K562 (cell line): ENCODE results near the gene NUP205. TPM values are rescaled to one million over a fixed set of nuclear protein-coding genes. Genes with fewer than 3 reads are reported as not detected.

Experiments used
- ADNP ChIP-seq: fragments of 200-800 bp; sonication (Bioruptor generic); IDR thresholded peaks from 2 replicates; pipeline ENCODE4 v1.6.1; 2016; ENCODE audit warnings: missing genetic modification characterization, missing compliant biosample characterization
- ARID2 ChIP-seq: fragments of 450-650 bp; IDR thresholded peaks from 2 replicates; pipeline ENCODE4 v1.6.1; 2017; ENCODE audit warnings: antibody characterized with exemption, mild to moderate bottlenecking
- ATF1 ChIP-seq, 2 experiments: fragments of 450-650 bp in 1 of 2; IDR thresholded peaks; 2 replicates each; pipeline ENCODE4 v1.6.1; 2016; ENCODE audit warnings: missing compliant biosample characterization in 1 of 2, missing genetic modification characterization in 1 of 2
- BDP1 ChIP-seq: IDR thresholded peaks from 3 replicates; pipeline ENCODE4 v1.6.1; 2011; ENCODE audit not compliant: insufficient read length, insufficient read depth
- DEAF1 ChIP-seq: fragments of 450-650 bp; formaldehyde crosslinking; IDR thresholded peaks from 2 replicates; pipeline ENCODE4 v1.4.0; 2020; ENCODE audit warnings: mild to moderate bottlenecking, moderate library complexity
- HMGN3 ChIP-seq: IDR thresholded peaks from 2 replicates; pipeline ENCODE4 v1.6.1; 2011; ENCODE audit warnings: borderline replicate concordance, low read depth, mild to moderate bottlenecking, mixed read lengths, low read length; ENCODE audit not compliant: insufficient read length; ENCODE audit errors: extremely low read depth
- ID3 ChIP-seq, 2 experiments: fragments of 250-450 bp in 1 of 2; fragments of 450-650 bp in 1 of 2; sonication (Bioruptor Pico) in 1 of 2; IDR thresholded peaks; 2 replicates each; pipeline versions ENCODE4 v1.6.1 to v1.8.0; 2016 to 2021; ENCODE audit warnings: mild to moderate bottlenecking in 2 of 2, moderate library complexity in 2 of 2, missing compliant biosample characterization in 1 of 2, missing genetic modification characterization in 1 of 2
- NFXL1 ChIP-seq: fragments of 450-650 bp; formaldehyde crosslinking; IDR thresholded peaks from 2 replicates; pipeline ENCODE4 v1.4.0; 2021; ENCODE audit warnings: mild to moderate bottlenecking
- NR4A1 ChIP-seq, 2 experiments: fragments of 250-450 bp in 1 of 2; fragments of 450-650 bp in 1 of 2; sonication (Bioruptor Pico) in 1 of 2; IDR thresholded peaks; 2 replicates each; pipeline versions ENCODE4 v1.4.0 to v1.6.1; 2016 to 2020; ENCODE audit warnings: mild to moderate bottlenecking in 2 of 2, missing compliant biosample characterization in 1 of 2, missing genetic modification characterization in 1 of 2, moderate library complexity in 1 of 2
- RERE ChIP-seq: sonication (generic); formaldehyde crosslinking; IDR thresholded peaks from 2 replicates; pipeline ENCODE4 v1.8.0; 2023; ENCODE audit warnings: missing genetic modification reagents, mild to moderate bottlenecking, borderline replicate concordance
- THRB ChIP-seq: fragments of 450-650 bp; formaldehyde crosslinking; conservative IDR thresholded peaks from 2 replicates; pipeline ENCODE4 v1.4.0; 2022; ENCODE audit warnings: mild to moderate bottlenecking, missing genetic modification characterization
- ZBTB26 ChIP-seq: fragments of 450-650 bp; formaldehyde crosslinking; IDR thresholded peaks from 2 replicates; pipeline ENCODE4 v1.4.0; 2022; ENCODE audit warnings: missing genetic modification characterization
- ZHX1 ChIP-seq: fragments of 150-350 bp; conservative IDR thresholded peaks from 2 replicates; pipeline ENCODE4 v1.6.1; 2014; ENCODE audit warnings: low read length
- polyA plus RNA-seq, 8 experiments: library from polyadenylated mRNA; depleted of rRNA in 4 of 8; stranded (reverse) in 5 of 8; unstranded in 3 of 8; fragments of >200 nt; fragmentation: Nextera tagmentation in 2 of 8; fragmentation: Illumina TruSeq in 1 of 8; extraction: Ambion mirVana in 2 of 8; extraction: Trizol in 1 of 8; gene quantifications; 2 replicates each; pipeline versions ENCODE4 v1.2.1 to v1.2.3, GENCODE V29; 2011 to 2014; ENCODE audit warnings: inconsistent platforms in 1 of 8, missing spikeins in 1 of 8
- total RNA-seq, 7 experiments: library from RNA; depleted of rRNA in 6 of 7; stranded (reverse); fragments of >200 nt in 6 of 7; fragmentation: Illumina TruSeq in 2 of 7; extraction: Trizol in 2 of 7; gene quantifications; 2 replicates each; pipeline versions ENCODE4 v1.2.1 to v1.2.3, GENCODE V29; 2011 to 2021; ENCODE audit warnings: low replicate concordance in 1 of 7

NUP205 gene
- total and polyA plus RNA-seq, 9 of the 15 experiments (the other 6 are each of a cell fraction or from before 2014, with no cell fraction given), result 101 to 282 (median 193) TPM

GRCh38 chr7:135664046-135664589 lies 106.4 kb downstream of the NUP205 start (continued):
- TF ChIP-seq THRB (CRISPR knock-in tag), result no peak
- no peak for TF ChIP-seq NFXL1 (CRISPR knock-in tag)
- TF ChIP-seq NR4A1 (CRISPR knock-in tag; IDR thresholded peaks at IDR 0.05), result no peak
- no peak for TF ChIP-seq NR4A1 (tag; IDR thresholded peaks at IDR 0.05)
- TF ChIP-seq DEAF1 (CRISPR knock-in tag), result no peak
- TF ChIP-seq HMGN3, result no peak
- no peak for TF ChIP-seq ZBTB26 (CRISPR knock-in tag)
- TF ChIP-seq ATF1 (CRISPR knock-in tag; IDR thresholded peaks at IDR 0.05), result no peak
- peak; percentile 38; the same call in 1 of the 2 replicates for TF ChIP-seq ATF1 (tag; IDR thresholded peaks at IDR 0.05)
- no peak for TF ChIP-seq BDP1
- no peak for TF ChIP-seq ADNP
- no peak for TF ChIP-seq RERE (CRISPR knock-in tag)
- no peak for TF ChIP-seq ID3 (CRISPR knock-in tag; IDR thresholded peaks at IDR 0.05)
- no peak for TF ChIP-seq ID3 (tag; IDR thresholded peaks at IDR 0.05)
- TF ChIP-seq ZHX1, result no peak
- TF ChIP-seq ARID2, result no peak
